A549 treated with Hydrocortisone at 1 μM for 4 hours (cell line): ENCODE data around the gene SNRPE. TPM values are rescaled to one million over a fixed set of nuclear protein-coding genes. Genes with fewer than 3 reads are reported as not detected.

Experiments used
- total RNA-seq: library from RNA; stranded (reverse); fragments of 200-300 nt; extraction: Qiagen RNA extraction; gene quantifications from 5 replicates; pipeline ENCODE4 v1.2.3, GENCODE V29; 2022

SNRPE gene
- 152 to 265 TPM (median 251 TPM) in 5 replicates for total RNA-seq

DNA sequence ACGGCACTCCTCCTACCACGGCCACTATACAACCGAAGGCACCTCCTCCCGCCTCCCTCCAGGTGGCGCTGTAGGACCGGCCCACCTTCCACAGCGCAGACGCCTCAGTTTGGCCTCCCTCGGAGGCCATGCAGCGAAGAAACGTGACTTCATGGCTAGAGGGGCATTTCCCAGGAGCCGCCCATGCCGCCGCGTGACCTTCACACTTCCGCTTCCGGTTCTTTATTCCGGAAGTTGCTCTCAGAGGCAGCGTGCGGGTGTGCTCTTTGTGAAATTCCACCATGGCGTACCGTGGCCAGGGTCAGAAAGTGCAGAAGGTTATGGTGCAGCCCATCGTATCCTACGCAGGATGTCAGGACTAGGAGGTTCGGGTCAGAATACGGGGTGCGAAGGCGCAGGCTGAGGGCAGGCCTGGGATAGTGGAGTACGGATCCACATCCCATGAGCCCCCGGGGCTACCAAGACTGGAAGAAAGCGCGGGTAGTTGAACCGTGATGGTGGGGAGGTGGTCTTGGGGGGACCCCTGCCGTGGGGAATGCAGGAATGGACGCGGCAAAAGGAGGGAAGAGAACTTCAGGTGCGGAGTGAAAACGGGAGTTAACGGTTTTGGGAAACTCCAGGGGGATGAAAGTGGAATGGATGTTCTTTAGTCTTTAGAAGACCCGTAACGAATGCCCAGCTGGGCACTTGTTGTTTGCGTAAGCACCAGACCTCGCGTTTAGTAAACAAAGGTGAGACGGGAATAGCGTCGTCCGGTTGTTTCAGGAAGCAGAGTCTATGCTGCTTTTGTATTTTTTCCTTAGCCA lies at the start of gene SNRPE:
SNRPE (plus strand) TSS at position 221 of the 806 bp plus-strand sequence; CDS start at position 282, 61 bp downstream.

Other genes with a start within 250 kb of the SNRPE start
- gene ATP2B4, start 234.8 kb upstream of the SNRPE start, total RNA-seq: 16.6 to 29.4 TPM (median 21.2 TPM) in 5 replicates
- not detected in 5 replicates for gene LAX1, start 96.4 kb upstream of the SNRPE start, total RNA-seq
- 1.1 to 4.0 TPM (median 3.0 TPM) in 5 replicates for gene ZBED6, start 66.0 kb upstream of the SNRPE start, total RNA-seq
- gene ZC3H11A, start 66.0 kb upstream of the SNRPE start, total RNA-seq: 38.0 to 58.6 TPM (median 42.4 TPM) in 5 replicates
- 18.7 to 22.9 TPM (median 20.9 TPM) in 5 replicates for gene SOX13, start 211.5 kb downstream of the SNRPE start, total RNA-seq